Body of pancreas (tissue), 4 donors: ENCODE data around the gene UBE2B.

Experiments
- POLR2A ChIP-seq, 3 donors: fragments of 450-650 bp; IDR thresholded peaks; one replicate each; pipeline ENCODE4 v1.6.1; 2016; ENCODE audit warnings: antibody characterized with exemption in 3 of 3, mild to moderate bottlenecking in 2 of 3
- TF ChIP-seq, protein P1 (sequence below), 7 experiments: fragments of 450-650 bp in 4 of 7; fragments of 200-600 bp in 3 of 7; sonication (generic) in 3 of 7; IDR thresholded peaks; one replicate each; pipeline ENCODE4 v1.5.1; 2016 to 2019; ENCODE audit warnings: antibody characterized with exemption in 7 of 7

DNA sequence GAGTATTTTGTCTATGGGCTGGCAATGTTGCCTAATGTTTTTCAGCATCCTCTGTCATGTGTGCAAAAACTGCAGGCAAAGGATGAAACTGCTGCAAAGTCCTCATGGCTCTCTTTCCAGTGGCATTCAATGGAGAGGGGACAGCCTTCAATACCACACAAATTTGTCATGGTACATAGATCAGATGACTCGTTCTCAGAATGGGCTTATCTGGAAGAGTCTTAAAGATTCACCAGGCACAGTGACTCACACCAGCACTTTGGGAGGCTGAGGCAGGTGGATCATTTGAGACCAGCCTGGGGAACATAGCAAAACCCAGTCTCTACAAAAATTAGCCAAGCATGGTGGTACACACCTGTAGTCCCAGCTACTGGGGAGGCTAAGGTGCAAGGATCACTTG, 35.0 kb downstream of the UBE2B start:
- TF ChIP-seq, protein P1, sequence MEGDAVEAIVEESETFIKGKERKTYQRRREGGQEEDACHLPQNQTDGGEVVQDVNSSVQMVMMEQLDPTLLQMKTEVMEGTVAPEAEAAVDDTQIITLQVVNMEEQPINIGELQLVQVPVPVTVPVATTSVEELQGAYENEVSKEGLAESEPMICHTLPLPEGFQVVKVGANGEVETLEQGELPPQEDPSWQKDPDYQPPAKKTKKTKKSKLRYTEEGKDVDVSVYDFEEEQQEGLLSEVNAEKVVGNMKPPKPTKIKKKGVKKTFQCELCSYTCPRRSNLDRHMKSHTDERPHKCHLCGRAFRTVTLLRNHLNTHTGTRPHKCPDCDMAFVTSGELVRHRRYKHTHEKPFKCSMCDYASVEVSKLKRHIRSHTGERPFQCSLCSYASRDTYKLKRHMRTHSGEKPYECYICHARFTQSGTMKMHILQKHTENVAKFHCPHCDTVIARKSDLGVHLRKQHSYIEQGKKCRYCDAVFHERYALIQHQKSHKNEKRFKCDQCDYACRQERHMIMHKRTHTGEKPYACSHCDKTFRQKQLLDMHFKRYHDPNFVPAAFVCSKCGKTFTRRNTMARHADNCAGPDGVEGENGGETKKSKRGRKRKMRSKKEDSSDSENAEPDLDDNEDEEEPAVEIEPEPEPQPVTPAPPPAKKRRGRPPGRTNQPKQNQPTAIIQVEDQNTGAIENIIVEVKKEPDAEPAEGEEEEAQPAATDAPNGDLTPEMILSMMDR (IDR thresholded peaks at IDR 0.05) = no peak
- no peak for TF ChIP-seq POLR2A (IDR thresholded peaks at IDR 0.05)
